ENCODE results near the gene NHEJ1. TPM values are rescaled to one million over a fixed set of nuclear protein-coding genes. Genes with fewer than 3 reads are reported as not detected.

The NHEJ1 gene
- total and polyA plus RNA-seq, 9 of the 15 experiments (the other 6 are each of a cell fraction or from before 2014, with no cell fraction given) = 9.0 to 23.7 (median 13.9) TPM

DNA sequence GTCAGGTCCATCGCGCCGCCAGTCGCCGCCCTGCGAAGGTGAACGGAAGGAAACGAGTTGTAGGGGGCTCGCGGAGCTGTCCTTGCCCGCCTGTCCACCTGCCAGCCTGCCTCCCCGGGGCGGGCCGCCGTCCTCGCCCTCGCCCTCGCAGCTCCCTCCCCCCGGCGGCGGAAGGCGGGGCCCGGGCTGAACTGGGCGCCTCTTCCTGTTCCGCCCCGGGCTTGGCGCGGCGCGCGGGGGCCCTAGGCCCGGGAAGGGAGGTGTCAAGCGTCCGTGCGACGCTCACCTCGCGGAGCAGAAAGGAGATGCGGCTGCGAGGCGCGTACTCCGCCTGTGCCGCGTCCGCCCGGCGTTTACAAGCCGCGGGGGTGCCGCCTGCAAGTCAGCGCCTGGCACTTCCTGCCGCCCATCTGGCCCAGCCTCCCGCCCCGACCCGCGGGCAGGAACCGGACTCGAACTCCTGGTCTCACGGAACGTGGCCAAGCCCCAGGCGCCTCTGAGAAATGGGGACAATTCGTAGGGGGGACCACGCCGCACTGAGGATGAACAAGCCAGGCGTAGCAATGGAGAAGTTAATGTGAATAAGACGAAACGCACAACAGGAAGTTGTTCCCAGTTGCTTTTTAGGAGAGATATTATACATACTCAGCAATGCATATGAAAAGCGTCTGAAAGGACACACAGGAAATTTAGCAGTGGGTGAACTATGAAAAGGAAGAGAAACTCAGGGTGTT lies 16.4 kb upstream of the NHEJ1 start, which contains the start of gene CNPPD1 (continued):
- TF ChIP-seq, protein P1, sequence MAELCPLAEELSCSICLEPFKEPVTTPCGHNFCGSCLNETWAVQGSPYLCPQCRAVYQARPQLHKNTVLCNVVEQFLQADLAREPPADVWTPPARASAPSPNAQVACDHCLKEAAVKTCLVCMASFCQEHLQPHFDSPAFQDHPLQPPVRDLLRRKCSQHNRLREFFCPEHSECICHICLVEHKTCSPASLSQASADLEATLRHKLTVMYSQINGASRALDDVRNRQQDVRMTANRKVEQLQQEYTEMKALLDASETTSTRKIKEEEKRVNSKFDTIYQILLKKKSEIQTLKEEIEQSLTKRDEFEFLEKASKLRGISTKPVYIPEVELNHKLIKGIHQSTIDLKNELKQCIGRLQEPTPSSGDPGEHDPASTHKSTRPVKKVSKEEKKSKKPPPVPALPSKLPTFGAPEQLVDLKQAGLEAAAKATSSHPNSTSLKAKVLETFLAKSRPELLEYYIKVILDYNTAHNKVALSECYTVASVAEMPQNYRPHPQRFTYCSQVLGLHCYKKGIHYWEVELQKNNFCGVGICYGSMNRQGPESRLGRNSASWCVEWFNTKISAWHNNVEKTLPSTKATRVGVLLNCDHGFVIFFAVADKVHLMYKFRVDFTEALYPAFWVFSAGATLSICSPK (IDR thresholded peaks at IDR 0.05; ENCODE audit: borderline replicate concordance) = no peak
- no peak for TF ChIP-seq ZNF146 (CRISPR knock-in tag; IDR thresholded peaks at IDR 0.05; ENCODE audit: unreplicated experiment)
- TF ChIP-seq ZNF212 (CRISPR knock-in tag; IDR thresholded peaks at IDR 0.05) = no peak
- no peak for TF ChIP-seq ZNF12 (CRISPR knock-in tag; IDR thresholded peaks at IDR 0.05)
- no peak; the same call in none of the 2 replicates for TF ChIP-seq EGR1 (conservative IDR thresholded peaks at IDR 0.05)
- TF ChIP-seq, protein P2, sequence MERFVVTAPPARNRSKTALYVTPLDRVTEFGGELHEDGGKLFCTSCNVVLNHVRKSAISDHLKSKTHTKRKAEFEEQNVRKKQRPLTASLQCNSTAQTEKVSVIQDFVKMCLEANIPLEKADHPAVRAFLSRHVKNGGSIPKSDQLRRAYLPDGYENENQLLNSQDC (CRISPR knock-in tag; IDR thresholded peaks at IDR 0.05) = no peak
- peak in 1 of 2 experiments; percentile 47; a peak in 1 of 4 replicates for TF ChIP-seq TEAD1 (CRISPR knock-in tag; IDR thresholded peaks at IDR 0.05)
- no peak for TF ChIP-seq SAFB (IDR thresholded peaks at IDR 0.05; ENCODE audit: borderline replicate concordance, low read depth, low read length)
- TF ChIP-seq SMAD1 (IDR thresholded peaks at IDR 0.05; ENCODE audit: low read depth, low read length, partially characterized antibody) = no peak
- TF ChIP-seq SAFB2 (IDR thresholded peaks at IDR 0.05; ENCODE audit: borderline replicate concordance, low read depth, low read length, severe bottlenecking) = no peak
- TF ChIP-seq ZNF511 (CRISPR knock-in tag; IDR thresholded peaks at IDR 0.05) = no peak
- TF ChIP-seq HES1 (IDR thresholded peaks at IDR 0.05; ENCODE audit: low read depth) = no peak
- TF ChIP-seq ZNF699 (CRISPR knock-in tag; IDR thresholded peaks at IDR 0.05; ENCODE audit: insufficient replicate concordance) = no peak
- no peak for TF ChIP-seq PHB (CRISPR knock-in tag; IDR thresholded peaks at IDR 0.05)
- TF ChIP-seq ZNF143 (CRISPR knock-in tag; IDR thresholded peaks at IDR 0.05) = no peak
- no peak for TF ChIP-seq EZH2 (IDR thresholded peaks at IDR 0.05; ENCODE audit: borderline replicate concordance, low read depth, low read length)
- peak; percentile 57 for TF ChIP-seq POLR2B (IDR thresholded peaks at IDR 0.05; ENCODE audit: low read depth, partially characterized antibody)
- TF ChIP-seq SIX5 (IDR thresholded peaks at IDR 0.05; ENCODE audit: borderline replicate concordance in 1 of 2, insufficient read depth in 1 of 2, low read depth in 1 of 2, low read length in 2 of 2) = no peak
- TF ChIP-seq, protein P3, sequence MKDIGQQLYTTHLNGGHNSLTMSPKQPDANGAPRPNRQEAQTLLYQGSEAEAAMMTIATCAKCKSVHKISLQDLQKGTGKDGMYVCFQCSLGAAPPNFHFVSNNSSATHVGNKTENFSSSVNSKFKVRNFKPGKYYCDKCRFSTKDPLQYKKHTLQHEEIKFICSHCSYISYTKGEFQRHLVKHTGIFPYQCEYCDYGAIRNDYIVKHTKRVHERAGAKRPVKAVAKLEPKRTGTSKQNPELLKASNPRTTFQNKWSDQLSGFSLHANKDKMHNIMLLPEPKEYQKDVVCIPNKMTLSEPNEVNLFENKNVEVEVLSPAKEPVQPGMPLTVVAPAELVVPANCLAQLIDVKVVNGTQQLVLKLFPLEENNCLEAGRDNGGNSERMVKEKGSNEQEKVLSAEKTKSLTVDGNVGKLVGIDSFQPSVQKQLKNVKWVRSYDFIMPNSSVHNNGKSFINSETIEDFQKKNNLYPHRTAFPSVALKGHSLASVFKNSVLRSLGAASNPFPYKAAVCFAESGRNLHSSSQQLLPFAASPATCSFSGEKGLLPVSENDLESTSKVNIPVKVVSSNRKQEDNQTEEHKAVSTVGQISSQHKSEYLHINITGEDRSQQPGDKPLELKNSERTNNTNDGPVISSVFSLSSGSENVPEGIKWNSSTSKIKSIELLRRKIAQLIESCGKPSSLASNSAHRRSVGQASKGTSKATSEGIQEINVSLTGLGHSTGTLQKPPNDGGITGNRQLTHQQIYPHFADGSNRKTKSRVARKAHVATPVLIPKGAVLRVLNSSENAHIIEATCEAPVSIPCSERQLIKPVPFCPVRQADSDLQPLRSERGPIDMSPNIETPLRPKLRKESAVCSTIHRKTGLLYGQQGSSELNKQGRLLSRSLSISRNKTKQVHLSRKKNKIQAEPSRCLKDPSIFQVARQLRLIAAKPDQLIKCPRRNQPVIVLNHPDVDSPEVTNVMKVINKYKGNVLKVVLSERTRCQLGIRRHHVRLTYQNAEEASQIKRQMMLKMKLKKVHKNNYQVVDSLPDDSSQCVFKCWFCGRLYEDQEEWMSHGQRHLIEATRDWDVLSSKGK (CRISPR knock-in tag; IDR thresholded peaks at IDR 0.05) = no peak
- TF ChIP-seq SP2 (IDR thresholded peaks at IDR 0.05; ENCODE audit: extremely low read depth, low read depth, low read length, poor library complexity, severe bottlenecking) = no peak
- TF ChIP-seq LARP7 (IDR thresholded peaks at IDR 0.05) = no peak
- no peak for TF ChIP-seq RBM39 (optimal IDR thresholded peaks at IDR 0.05; ENCODE audit: low read depth, low read length)

Data from K562 (cell line).